A549 (cell line): ENCODE results near the gene TNS2. TPM values are rescaled to one million over a fixed set of nuclear protein-coding genes. Genes with fewer than 3 reads are reported as not detected.
A peak's percentile ranks its signal among the peaks of the same experiment; 100 is the strongest.

Experiments used
- ATAC-seq, 2 experiments: fragments of 200-7000 bp in 1 of 2; fragments of >200 bp in 1 of 2; cut with Nextera tagmentation in 1 of 2; cut with Tn5 transposase in 1 of 2; 3 replicates each; pipeline versions ENCODE4 v1.8.0 to v1.9.1; 2018 to 2020; ENCODE audit warnings: mild to moderate bottlenecking in 1 of 2, moderate library complexity in 1 of 2
- CTCF ChIA-PET: fragments of 300-600 bp; sonication (Branson Sonifier 250); formaldehyde crosslinking; extraction: SDS; loops from one replicate; lab custom pipeline; 2021; ENCODE audit warnings: antibody characterized with exemption, inconsistent platforms; lab: Yijun Ruan, JAX
- POLR2A ChIA-PET: fragments of 350-600 bp; formaldehyde crosslinking; extraction: SDS; loops from one replicate; lab custom pipeline; 2021; ENCODE audit warnings: antibody characterized with exemption, inconsistent platforms; lab: Yijun Ruan, JAX
- DNase-seq, 2 experiments: peaks; one replicate each; pipeline versions ENCODE4 v3.0.0 to v3.0.0-alpha.2; 2011 to 2016; ENCODE audit warnings: low read depth in 1 of 2, low spot score in 1 of 2
- FAIRE-seq: peaks from 2 replicates; lab custom pipeline; 2011; peaks lifted over from hg19 to GRCh38; lab: Jason Lieb, UNC
- H3K27ac ChIP-seq, 2 experiments: fragments of >200 bp; sonication (Bioruptor Twin); formaldehyde crosslinking; 3 replicates each; pipeline ENCODE4 v1.5.1; 2016 to 2017
- H3K4me1 ChIP-seq: fragments of >200 bp; sonication (Bioruptor Twin); formaldehyde crosslinking; 3 replicates; pipeline ENCODE4 v1.6.1; 2016
- H3K4me2 ChIP-seq: fragments of >200 bp; sonication (Bioruptor Twin); formaldehyde crosslinking; 3 replicates; pipeline ENCODE4 v1.6.1; 2016
- H3K4me3 ChIP-seq: fragments of >200 bp; sonication (Bioruptor Twin); formaldehyde crosslinking; 3 replicates; pipeline ENCODE4 v1.5.1; 2016
- H3K9me3 ChIP-seq: fragments of >200 bp; sonication (Bioruptor Twin); formaldehyde crosslinking; 3 replicates; pipeline ENCODE4 v1.6.1; 2016
- BCL3 ChIP-seq: fragments of >200 bp; sonication (Bioruptor Twin); formaldehyde crosslinking; IDR thresholded peaks from 3 replicates; pipeline ENCODE4 v1.6.1; 2016
- BHLHE40 ChIP-seq: IDR thresholded peaks from 2 replicates; pipeline ENCODE4 v1.6.1; 2012; ENCODE audit warnings: low read depth, low read length, inconsistent platforms
- CBX2 ChIP-seq: fragments of 200-600 bp; sonication (generic); IDR thresholded peaks from 2 replicates; pipeline ENCODE4 v1.6.1; 2016; ENCODE audit warnings: low read depth, mild to moderate bottlenecking, borderline replicate concordance
- CBX8 ChIP-seq: fragments of 200-600 bp; sonication (generic); IDR thresholded peaks from 2 replicates; pipeline ENCODE4 v1.6.1; 2016
- CHD4 ChIP-seq: fragments of 200-600 bp; sonication (generic); IDR thresholded peaks from 2 replicates; pipeline ENCODE4 v1.6.1; 2016; ENCODE audit warnings: antibody characterized with exemption, mild to moderate bottlenecking, borderline replicate concordance
- EHF ChIP-seq: fragments of 250-450 bp; sonication (Bioruptor Pico); IDR thresholded peaks from 2 replicates; pipeline ENCODE4 v1.5.0; 2020; ENCODE audit warnings: mild to moderate bottlenecking
- ESRRA ChIP-seq: fragments of 150-350 bp; IDR thresholded peaks from 2 replicates; pipeline ENCODE4 v1.6.1; 2014; ENCODE audit warnings: mild to moderate bottlenecking, low read length, borderline replicate concordance
- FOSB ChIP-seq: fragments of 250-450 bp; sonication (Bioruptor Pico); IDR thresholded peaks from 2 replicates; pipeline ENCODE4 v1.5.0; 2020; ENCODE audit warnings: mild to moderate bottlenecking, moderate library complexity
- GATA3 ChIP-seq: IDR thresholded peaks from 2 replicates; pipeline ENCODE4 v1.6.1; 2012; ENCODE audit warnings: borderline replicate concordance
- HDAC2 ChIP-seq: fragments of 200-600 bp; sonication (generic); IDR thresholded peaks from 2 replicates; pipeline ENCODE4 v1.6.1; 2016
- HOXB5 ChIP-seq: fragments of 250-450 bp; sonication (Bioruptor Pico); IDR thresholded peaks from 2 replicates; pipeline ENCODE4 v1.5.0; 2020; ENCODE audit warnings: mild to moderate bottlenecking, moderate library complexity
- JUN ChIP-seq, 2 experiments: fragments of >200 bp; sonication (Bioruptor Twin); formaldehyde crosslinking; IDR thresholded peaks; 2 replicates in 1 of 2; 3 replicates in 1 of 2; pipeline ENCODE4 v1.6.1; 2016 to 2017
- JUNB ChIP-seq: fragments of >200 bp; sonication (Bioruptor Twin); formaldehyde crosslinking; IDR thresholded peaks from 2 replicates; pipeline ENCODE4 v1.6.1; 2016
- MAFK ChIP-seq: fragments of 450-650 bp; IDR thresholded peaks from 2 replicates; pipeline ENCODE4 v1.6.1; 2014; ENCODE audit not compliant: partially characterized antibody
- MAX ChIP-seq: IDR thresholded peaks from 2 replicates; pipeline ENCODE4 v1.6.1; 2012
- MYC ChIP-seq: IDR thresholded peaks from 2 replicates; pipeline ENCODE4 v1.6.1; 2012; ENCODE audit warnings: mild to moderate bottlenecking, inconsistent platforms, low read length, improper control_type of control experiment, borderline replicate concordance
- RARB ChIP-seq: fragments of 250-450 bp; sonication (Bioruptor Pico); IDR thresholded peaks from 2 replicates; pipeline ENCODE4 v1.8.0; 2021; ENCODE audit warnings: mild to moderate bottlenecking, moderate library complexity
- RNF2 ChIP-seq: fragments of 200-600 bp; sonication (generic); IDR thresholded peaks from 2 replicates; pipeline ENCODE4 v1.6.1; 2016; ENCODE audit warnings: low read depth, mild to moderate bottlenecking, antibody characterized with exemption, moderate library complexity, borderline replicate concordance
- SMC3 ChIP-seq: fragments of >200 bp; sonication (Bioruptor Twin); formaldehyde crosslinking; IDR thresholded peaks from 3 replicates; pipeline ENCODE4 v1.6.1; 2018; ENCODE audit warnings: inconsistent platforms
- SREBF2 ChIP-seq: fragments of 450-650 bp; IDR thresholded peaks from 2 replicates; pipeline ENCODE4 v1.6.1; 2014; ENCODE audit warnings: mild to moderate bottlenecking, moderate library complexity
- TFCP2L1 ChIP-seq: fragments of 250-450 bp; sonication (Bioruptor Pico); IDR thresholded peaks from 2 replicates; pipeline ENCODE4 v1.5.0; 2021; ENCODE audit warnings: mild to moderate bottlenecking
- ZFP36 ChIP-seq: fragments of 450-650 bp; IDR thresholded peaks from 2 replicates; pipeline ENCODE4 v1.6.1; 2014; ENCODE audit warnings: borderline replicate concordance; ENCODE audit not compliant: partially characterized antibody
- ZNF302 ChIP-seq: fragments of 250-450 bp; sonication (Bioruptor Pico); IDR thresholded peaks from 2 replicates; pipeline ENCODE4 v1.9.0; 2021; ENCODE audit warnings: inconsistent platforms, mild to moderate bottlenecking, moderate library complexity
- WGBS: methylation state at CpG from one replicate; pipeline ENCODE4 v1.1.6; 2017; ENCODE audit errors: missing lambda C conversion rate; 5-methylcytosine and 5-hydroxymethylcytosine counted together
- polyA plus RNA-seq, 4 experiments: library from polyadenylated mRNA; depleted of rRNA in 3 of 4; stranded (reverse); fragments of >200 nt; fragmentation: RNase III in 1 of 4; extraction: RNeasy Plus Mini Kit Qiagen cat#74134 plus additional on column Dnase treatment in 1 of 4; gene quantifications; 2 replicates in 3 of 4; 3 replicates in 1 of 4; pipeline ENCODE4 v1.2.3, GENCODE V29; 2011 to 2017
- TF ChIP-seq, protein P1 (sequence below): fragments of 250-450 bp; sonication (Bioruptor Pico); IDR thresholded peaks from 2 replicates; pipeline ENCODE4 v1.5.0; 2021; ENCODE audit warnings: mild to moderate bottlenecking, moderate library complexity, borderline replicate concordance

Gene TNS2
- polyA plus RNA-seq, 2 of the 4 experiments (the other 2 are of a cell fraction): 11.5 to 15.3 TPM

- DNase-seq: no peak
- 0 out of 6 replicates have a peak, but pooled peaks of 1 of the 2 experiments have one; percentile 2 for ATAC-seq
- WGBS: 93% methylated on average over 21 of the region's 24 CpGs
- TF ChIP-seq MYC (no peak), MAX (no peak), BHLHE40 (no peak), HDAC2 (no peak), TFCP2L1 (CRISPR knock-in tag) (no peak), ZFP36 (no peak), SREBF2 (no peak), JUNB (no peak), RNF2 (no peak), BCL3 (no peak), GATA3 (no peak), JUN (IDR thresholded peaks at IDR 0.05) (no peak; a peak in 1 of 5 replicates), EHF (no peak), SMC3 (no peak), RARB (CRISPR knock-in tag) (no peak), HOXB5 (CRISPR knock-in tag) (no peak)
- FAIRE-seq: no peak
- Histone ChIP-seq H3K4me1 (peaks cover 37% of the 10 kb centered on the region), H3K4me3 (no peak overlapping the region), H3K27ac (no peak overlapping the region), H3K9me3 (no peaks in the 10 kb centered on the region), H3K4me2 (no peak overlapping the region)
- CTCF ChIA-PET: interaction anchor here (0.9 to 45.5 kb wide), 3 partner anchors 9 to 219 kb away, joined by 3 to 1424 read pairs (median 308); partner anchors contain the start of genes IGFBP6, SOAT2, SPRYD3 and TNS2
- POLR2A ChIA-PET: no interaction called here
Observed at GRCh38 chr12:53059434-53060063, 9.7 kb downstream of the TNS2 start.

DNA sequence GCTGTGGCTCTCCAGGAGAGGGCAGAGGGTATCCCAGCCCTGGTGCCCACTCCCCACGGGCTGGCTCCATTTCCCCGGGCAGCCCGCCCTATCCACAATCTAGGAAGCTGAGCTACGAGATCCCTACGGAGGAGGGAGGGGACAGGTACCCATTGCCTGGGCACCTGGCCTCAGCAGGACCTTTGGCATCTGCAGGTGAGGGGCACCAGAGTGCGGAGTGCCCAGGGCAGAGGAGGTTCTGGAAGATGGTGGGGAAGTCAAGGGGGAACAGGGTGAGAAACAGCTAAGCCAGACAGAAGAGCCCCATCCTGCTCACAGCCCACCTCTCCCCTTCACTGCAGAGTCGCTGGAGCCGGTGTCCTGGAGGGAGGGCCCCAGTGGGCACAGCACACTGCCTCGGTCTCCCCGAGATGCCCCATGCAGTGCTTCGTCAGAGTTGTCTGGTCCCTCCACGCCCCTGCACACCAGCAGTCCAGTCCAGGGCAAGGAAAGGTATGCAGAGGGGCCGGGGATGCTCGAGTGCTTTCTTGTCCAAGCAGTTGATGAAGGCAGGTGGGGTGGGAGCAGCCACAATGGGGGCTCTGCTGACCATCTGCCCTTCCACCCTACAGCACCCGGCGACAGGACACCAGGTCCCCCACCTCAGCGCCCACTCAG lies 10.3 kb downstream of the TNS2 start:
- CTCF ChIA-PET: interaction anchor here (0.9 to 45.5 kb wide), 5 partner anchors 10 to 219 kb away, joined by 3 to 1424 read pairs (median 6); partner anchors contain the start of genes IGFBP6, SOAT2, SPRYD3 and TNS2
- 88% methylated on average over 11 of the region's 17 CpGs for WGBS
- no peak for TF ChIP-seq CBX8
- no peak for TF ChIP-seq CBX2
- TF ChIP-seq, protein P1, sequence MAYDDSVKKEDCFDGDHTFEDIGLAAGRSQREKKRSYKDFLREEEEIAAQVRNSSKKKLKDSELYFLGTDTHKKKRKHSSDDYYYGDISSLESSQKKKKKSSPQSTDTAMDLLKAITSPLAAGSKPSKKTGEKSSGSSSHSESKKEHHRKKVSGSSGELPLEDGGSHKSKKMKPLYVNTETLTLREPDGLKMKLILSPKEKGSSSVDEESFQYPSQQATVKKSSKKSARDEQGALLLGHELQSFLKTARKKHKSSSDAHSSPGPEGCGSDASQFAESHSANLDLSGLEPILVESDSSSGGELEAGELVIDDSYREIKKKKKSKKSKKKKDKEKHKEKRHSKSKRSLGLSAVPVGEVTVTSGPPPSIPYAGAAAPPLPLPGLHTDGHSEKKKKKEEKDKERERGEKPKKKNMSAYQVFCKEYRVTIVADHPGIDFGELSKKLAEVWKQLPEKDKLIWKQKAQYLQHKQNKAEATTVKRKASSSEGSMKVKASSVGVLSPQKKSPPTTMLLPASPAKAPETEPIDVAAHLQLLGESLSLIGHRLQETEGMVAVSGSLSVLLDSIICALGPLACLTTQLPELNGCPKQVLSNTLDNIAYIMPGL (CRISPR knock-in tag): no peak
- no peak for TF ChIP-seq BCL3
- TF ChIP-seq FOSB (CRISPR knock-in tag): no peak
- no peak for TF ChIP-seq GATA3
- TF ChIP-seq ZNF302: no peak
- no peak for TF ChIP-seq ESRRA
- no peak for TF ChIP-seq MAFK
- TF ChIP-seq CHD4: no peak
- TF ChIP-seq MAX: no peak

More for the DNA sequence above, 10.3 kb downstream of the TNS2 start:
- no peak for FAIRE-seq
- H3K4me1 ChIP-seq: peaks cover 31% of the 10 kb centered on the region
- H3K9me3 ChIP-seq: no peaks in the 10 kb centered on the region
- no peak for ATAC-seq
- no peak for DNase-seq
- H3K27ac ChIP-seq: no peak overlapping the region; a peak in 1 of 6 replicates
- no peak overlapping the region for H3K4me3 ChIP-seq
- POLR2A ChIA-PET: interaction anchor here (1.5 kb wide), 1 partner anchor 9 kb away, joined by 3 read pairs; no protein-coding TSS in a partner anchor
- no peak overlapping the region for H3K4me2 ChIP-seq
